SK-N-MC (cell line): ENCODE results near the gene C1QL2.

ENCODE experiments used
- EZH2 ChIP-seq: fragments of 200-600 bp; sonication (generic); IDR thresholded peaks from one replicate; pipeline ENCODE4 v1.6.1; 2017; ENCODE audit warnings: antibody characterized with exemption
- POLR2AphosphoS5 ChIP-seq: IDR thresholded peaks from 2 replicates; pipeline ENCODE4 v1.6.1; 2012; ENCODE audit warnings: mild to moderate bottlenecking, low read depth, low read length, borderline replicate concordance

DNA sequence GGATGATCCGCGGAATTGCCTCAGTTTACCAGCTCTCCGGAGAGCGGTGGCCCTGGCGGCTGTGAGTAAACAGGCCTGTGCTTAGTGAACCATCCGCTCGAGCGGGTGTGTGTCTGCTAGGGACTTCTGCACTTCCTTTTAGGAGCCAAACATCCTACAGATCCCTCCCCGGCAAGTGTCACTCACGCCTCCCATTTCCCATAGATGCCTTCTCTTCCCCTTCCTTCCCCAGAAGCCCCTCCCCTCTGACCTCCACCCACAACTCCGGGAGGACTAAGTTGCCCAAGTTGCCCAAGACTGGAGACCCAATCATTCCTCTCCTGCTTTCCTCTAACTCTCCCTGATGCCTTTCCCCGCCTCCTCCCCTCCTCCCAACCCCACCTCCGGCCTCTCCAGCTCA lies 2.9 kb downstream of the C1QL2 start:
- TF ChIP-seq POLR2AphosphoS5 (no peak), EZH2 (no peak)
